ENCODE data around the gene HSPA1A.
"Not testable (repeated sequence)": the region's sequence is repeated elsewhere in the genome, so short reads cannot be mapped to it uniquely, and the experiment has no call there.

HSPA1A gene

DNA sequence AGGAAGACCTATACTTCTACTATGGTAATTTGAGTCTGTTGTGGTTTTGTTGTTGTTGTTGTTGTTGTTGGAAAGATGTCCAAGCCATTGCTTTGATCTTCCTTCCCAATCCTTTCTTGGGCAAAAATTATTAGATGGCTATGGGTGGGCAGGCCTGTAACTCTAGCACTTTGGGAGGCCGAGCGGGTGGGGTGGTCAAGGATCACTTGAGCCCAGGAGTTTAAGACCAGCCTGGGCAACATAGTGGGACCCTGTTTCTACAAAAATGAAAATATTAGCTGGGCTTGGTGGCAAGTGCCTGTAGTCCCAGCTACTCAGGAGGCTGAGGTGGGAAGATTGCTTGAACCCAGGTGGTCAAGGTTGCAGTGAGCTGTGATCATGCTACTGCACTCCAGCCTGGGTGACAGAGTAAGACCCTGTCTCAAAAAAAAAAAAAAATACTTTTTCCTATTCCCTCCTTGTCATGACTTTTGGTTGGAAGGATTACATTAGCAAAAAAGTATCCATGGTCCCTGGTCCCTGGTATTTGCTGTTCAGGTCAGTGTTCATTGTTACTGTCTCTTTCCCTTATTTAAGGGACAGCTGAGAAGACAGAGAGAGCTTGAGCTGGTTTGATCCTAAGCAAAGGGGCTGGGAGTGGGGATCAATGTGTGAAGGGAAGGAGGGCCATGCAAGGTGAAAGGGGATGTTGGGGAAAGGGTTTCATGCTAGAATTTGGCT, 35.6 kb downstream of the HSPA1A start:
- no peak for DNase-seq (ENCODE audit: extremely low read depth, low read depth)
- no peak for TF ChIP-seq CTCF (IDR thresholded peaks at IDR 0.05; ENCODE audit: low read depth, low read length)

- TF ChIP-seq CTCF (IDR thresholded peaks at IDR 0.05; ENCODE audit: low read depth, low read length) = no peak
- no peak for DNase-seq (ENCODE audit: extremely low read depth, low read depth)
These were observed 36.1 kb downstream of the HSPA1A start for GRCh38 chr6:31851485-31851832.

DNA sequence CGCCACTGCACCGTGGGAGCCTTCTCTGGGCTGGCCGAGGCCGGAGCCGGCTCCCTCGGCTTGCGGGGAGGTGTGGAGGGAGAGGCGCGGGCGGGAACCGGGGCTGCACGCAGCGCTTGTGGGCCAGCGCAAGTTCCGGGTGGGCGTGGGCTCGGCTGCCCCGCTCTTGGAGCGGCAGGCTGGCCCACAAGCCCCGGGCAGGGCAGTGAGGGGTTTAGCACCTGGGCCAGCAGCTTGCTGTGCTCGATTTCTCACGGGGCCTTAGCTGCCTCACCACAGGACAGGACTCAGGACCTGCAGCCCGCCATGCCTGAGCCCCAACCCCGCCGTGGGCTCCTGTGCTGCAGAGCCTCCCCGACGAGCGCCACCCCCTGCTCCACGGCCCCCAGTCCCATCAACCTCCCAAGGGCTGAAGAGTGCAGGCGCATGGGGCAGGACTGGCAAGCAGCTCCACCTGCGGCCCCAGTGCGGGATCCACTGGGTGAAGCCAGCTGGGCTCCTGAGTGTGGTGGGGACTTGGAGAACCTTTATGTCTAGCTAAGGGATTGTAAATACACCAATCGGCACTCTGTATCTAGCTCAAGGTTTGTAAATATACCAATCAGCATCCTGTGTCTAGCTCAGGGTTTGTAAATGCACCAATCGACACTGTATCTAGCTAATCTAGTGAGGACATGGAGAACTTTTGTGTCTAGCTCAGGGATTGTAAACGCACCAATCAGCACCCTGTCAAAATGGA, 36.8 kb downstream of the HSPA1A start:
- DNase-seq (ENCODE audit: extremely low read depth, low read depth) = not testable (repeated sequence)

DNA sequence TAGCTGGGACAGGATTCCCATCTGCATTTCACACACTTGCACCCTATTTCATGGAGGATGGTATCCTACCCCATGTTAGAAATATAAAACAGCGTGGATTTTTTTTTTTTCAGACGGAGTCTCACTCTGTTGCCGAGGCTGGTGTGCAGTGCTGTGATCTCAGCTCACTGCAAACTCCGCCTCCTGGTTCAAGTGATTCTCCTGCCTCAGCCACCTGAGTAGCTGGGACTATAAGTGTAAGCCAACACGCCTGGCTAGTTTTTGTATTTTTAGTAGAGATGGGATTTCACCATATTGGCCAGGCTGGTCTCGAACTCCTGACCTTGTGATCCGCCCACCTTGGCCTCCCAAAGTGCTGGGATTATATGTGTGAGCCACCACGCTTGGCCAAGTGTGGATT, 42.4 kb downstream of the HSPA1A start:
- not testable (repeated sequence) for DNase-seq (ENCODE audit: extremely low read depth, low read depth)

GRCh38 chr6:31858707-31859106, 43.4 kb downstream of the HSPA1A start:
- no peak for TF ChIP-seq CTCF (IDR thresholded peaks at IDR 0.05; ENCODE audit: low read depth, low read length)
- no peak for DNase-seq (ENCODE audit: extremely low read depth, low read depth)

GRCh38 chr6:31859923-31860322, 44.6 kb downstream of the HSPA1A start:
- no peak for TF ChIP-seq CTCF (IDR thresholded peaks at IDR 0.05; ENCODE audit: low read depth, low read length)
- DNase-seq (ENCODE audit: extremely low read depth, low read depth) = no peak

DNA sequence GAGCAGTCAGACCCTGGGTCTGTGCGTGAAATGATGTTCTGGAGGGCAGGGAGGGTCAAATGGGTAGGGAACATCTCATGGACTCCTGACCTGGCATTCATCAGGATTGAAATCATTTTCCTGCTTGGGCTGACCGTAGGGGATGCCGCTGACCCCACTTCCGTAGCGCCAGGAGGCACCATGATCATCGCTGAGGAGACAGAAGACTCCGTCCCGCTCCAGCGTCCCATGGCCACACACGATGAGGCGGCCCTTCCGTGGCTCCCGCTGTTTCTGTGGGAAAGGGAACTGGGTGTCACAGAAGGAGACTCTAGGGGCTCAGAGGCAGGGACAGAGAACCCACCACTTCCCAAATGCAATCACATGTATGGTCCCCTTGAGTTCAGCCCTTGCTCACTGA, 45.0 kb downstream of the HSPA1A start:
- no peak for TF ChIP-seq CTCF (IDR thresholded peaks at IDR 0.05; ENCODE audit: low read depth, low read length)
- DNase-seq (ENCODE audit: extremely low read depth, low read depth) = no peak

GRCh38 chr6:31861150-31861549, 45.8 kb downstream of the HSPA1A start:
- no peak for DNase-seq (ENCODE audit: extremely low read depth, low read depth)
- no peak for TF ChIP-seq CTCF (IDR thresholded peaks at IDR 0.05; ENCODE audit: low read depth, low read length)

Measured in AG09319 (cell line).